Neural cell (in vitro differentiated cells): ENCODE data around the gene TMC7. TPM values are rescaled to one million over a fixed set of nuclear protein-coding genes. Genes with fewer than 3 reads are reported as not detected.
"Not testable (repeated sequence)": the region's sequence is repeated elsewhere in the genome, so short reads cannot be mapped to it uniquely, and the experiment has no call there.

Experiments
- H2AFZ ChIP-seq: fragments of 200-600, 300-800 bp; sonication (generic), shearing (Covaris generic); 2 replicates; pipeline ENCODE4 v1.6.0; 2014; ENCODE audit warnings: low read depth, mild to moderate bottlenecking, antibody characterized with exemption, low read length, moderate library complexity
- H3F3A ChIP-seq: fragments of 200-600 bp; shearing (Covaris generic); 2 replicates; pipeline ENCODE4 v1.6.1; 2016; ENCODE audit warnings: mild to moderate bottlenecking, moderate library complexity, mixed read lengths, antibody characterized with exemption, low read length; ENCODE audit not compliant: insufficient read depth, poor library complexity, severe bottlenecking
- H3K27ac ChIP-seq: fragments of 200-600, 300-800 bp; sonication (generic), shearing (Covaris generic); 2 replicates; pipeline ENCODE4 v1.5.1; 2014; ENCODE audit warnings: mild to moderate bottlenecking, low read length, moderate library complexity
- H3K27me3 ChIP-seq: fragments of 300-800, 200-600 bp; sonication (generic), shearing (Covaris generic); 2 replicates; pipeline ENCODE4 v1.6.0; 2014; ENCODE audit warnings: mild to moderate bottlenecking, low read depth, low read length, moderate library complexity; ENCODE audit not compliant: insufficient read depth
- H3K36me3 ChIP-seq: fragments of 300-800, 200-600 bp; sonication (generic), shearing (Covaris generic); 2 replicates; pipeline ENCODE4 v1.5.1; 2014; ENCODE audit warnings: mild to moderate bottlenecking, antibody characterized with exemption, low read length, moderate library complexity; ENCODE audit not compliant: insufficient read depth
- H3K4me2 ChIP-seq: fragments of 300-800, 200-600 bp; sonication (generic), shearing (Covaris generic); 2 replicates; pipeline ENCODE4 v1.6.0; 2014; ENCODE audit warnings: mild to moderate bottlenecking, low read length
- H3K4me3 ChIP-seq: fragments of 300-800, 200-600 bp; sonication (generic), shearing (Covaris generic); 2 replicates; pipeline ENCODE4 v1.5.1; 2014; ENCODE audit warnings: mild to moderate bottlenecking, low read length, moderate library complexity
- H3K79me2 ChIP-seq: fragments of 200-600 bp; shearing (Covaris generic); replicated peaks from 2 replicates; pipeline ENCODE4 v1.6.0; 2014; ENCODE audit warnings: mild to moderate bottlenecking, low read length, moderate library complexity; ENCODE audit not compliant: insufficient read depth
- H3K9ac ChIP-seq: fragments of 300-800, 200-600 bp; sonication (generic), shearing (Covaris generic); 2 replicates; pipeline ENCODE4 v1.6.1; 2016; ENCODE audit warnings: mild to moderate bottlenecking, low read length, mixed read lengths
- H3K9me2 ChIP-seq: fragments of 200-600 bp; shearing (Covaris generic); 2 replicates; pipeline ENCODE4 v1.6.1; 2016; ENCODE audit warnings: mild to moderate bottlenecking, low read length, mixed read lengths; ENCODE audit not compliant: insufficient read depth
- H3K9me3 ChIP-seq: fragments of 200-600, 300-800 bp; sonication (generic), shearing (Covaris generic); 2 replicates; pipeline ENCODE4 v1.6.1; 2016; ENCODE audit warnings: mild to moderate bottlenecking, mixed run types, low read length, moderate library complexity, mixed read lengths
- H4K20me1 ChIP-seq: fragments of 200-600 bp; shearing (Covaris generic); 2 replicates; pipeline ENCODE4 v1.6.1; 2016; ENCODE audit warnings: mild to moderate bottlenecking, mixed run types; ENCODE audit not compliant: insufficient read depth
- CTCF ChIP-seq: fragments of 450-650 bp; IDR thresholded peaks from 2 replicates; pipeline ENCODE4 v1.5.1; 2014; ENCODE audit warnings: antibody characterized with exemption, mild to moderate bottlenecking, moderate library complexity; ENCODE audit not compliant: poor library complexity, severe bottlenecking
- EP300 ChIP-seq: fragments of 450-650 bp; conservative IDR thresholded peaks from 2 replicates; pipeline ENCODE4 v1.6.1; 2014; ENCODE audit warnings: antibody characterized with exemption, mild to moderate bottlenecking, moderate library complexity; ENCODE audit not compliant: poor library complexity, severe bottlenecking
- EZH2 ChIP-seq: fragments of 200-600, 300-800 bp; shearing (Covaris generic), sonication (generic); IDR thresholded peaks from 2 replicates; pipeline ENCODE4 v1.6.1; 2014; ENCODE audit warnings: antibody characterized with exemption, low read length, borderline replicate concordance, mild to moderate bottlenecking; ENCODE audit not compliant: insufficient read depth, poor library complexity, severe bottlenecking
- MXI1 ChIP-seq: fragments of 450-650 bp; conservative IDR thresholded peaks from 2 replicates; pipeline ENCODE4 v1.6.1; 2014; ENCODE audit warnings: antibody characterized with exemption, mild to moderate bottlenecking; ENCODE audit not compliant: poor library complexity, severe bottlenecking
- POLR2AphosphoS5 ChIP-seq: IDR thresholded peaks from 2 replicates; pipeline ENCODE4 v1.6.1; 2012
- RAD21 ChIP-seq: fragments of 450-650 bp; conservative IDR thresholded peaks from 2 replicates; pipeline ENCODE4 v1.6.1; 2014; ENCODE audit warnings: antibody characterized with exemption, mild to moderate bottlenecking, moderate library complexity
- REST ChIP-seq: IDR thresholded peaks from 2 replicates; pipeline ENCODE4 v1.6.1; 2012; ENCODE audit warnings: borderline replicate concordance
- SMC3 ChIP-seq: fragments of 450-650 bp; conservative IDR thresholded peaks from 2 replicates; pipeline ENCODE4 v1.6.1; 2014; ENCODE audit warnings: antibody characterized with exemption, mild to moderate bottlenecking, moderate library complexity; ENCODE audit not compliant: poor library complexity
- TAF1 ChIP-seq: IDR thresholded peaks from 2 replicates; pipeline ENCODE4 v1.6.1; 2012; ENCODE audit warnings: low read depth
- polyA plus RNA-seq: library from polyadenylated mRNA; depleted of rRNA; stranded (reverse); fragments of >200 nt; gene quantifications from 2 replicates; pipeline ENCODE4 v1.2.3, GENCODE V29; 2014

TMC7 gene
- polyA plus RNA-seq, 1 donor from 2014 or later, result 3.5 TPM

- Histone ChIP-seq H3F3A (no peaks in the 10 kb centered on the region), H2AFZ (no peak overlapping the region), H3K27ac (no peak overlapping the region), H3K9ac (no peak overlapping the region), H3K4me2 (no peak overlapping the region), H3K79me2 (no peaks in the 10 kb centered on the region), H4K20me1 (no peaks in the 10 kb centered on the region), H3K9me2 (no peaks in the 10 kb centered on the region), H3K36me3 (no peaks in the 10 kb centered on the region), H3K9me3 (no peaks in the 10 kb centered on the region), H3K4me3 (no peak overlapping the region), H3K27me3 (no peaks in the 10 kb centered on the region)
- TF ChIP-seq EZH2 (no peak), EP300 (no peak), REST (no peak), TAF1 (no peak), MXI1 (no peak), RAD21 (no peak), SMC3 (no peak), CTCF (no peak), POLR2AphosphoS5 (no peak)
Observed at GRCh38 chr16:18953547-18953946, 30.2 kb upstream of the TMC7 start.

- H2AFZ ChIP-seq, H3K36me3 ChIP-seq, H3F3A ChIP-seq, H4K20me1 ChIP-seq, H3K27ac ChIP-seq, H3K79me2 ChIP-seq, H3K4me2 ChIP-seq, H3K9ac ChIP-seq, H3K9me2 ChIP-seq, H3K9me3 ChIP-seq, H3K4me3 ChIP-seq, H3K27me3 ChIP-seq: not testable (repeated sequence)
Observed at GRCh38 chr16:18955874-18956580, 27.7 kb upstream of the TMC7 start.

GRCh38 chr16:18956658-18957241 lies 27.0 kb upstream of the TMC7 start:
- H3K27me3 ChIP-seq, H3F3A ChIP-seq, H4K20me1 ChIP-seq, H2AFZ ChIP-seq, H3K9me2 ChIP-seq, H3K9ac ChIP-seq, H3K9me3 ChIP-seq, H3K79me2 ChIP-seq, H3K27ac ChIP-seq, H3K4me3 ChIP-seq, H3K36me3 ChIP-seq, H3K4me2 ChIP-seq: not testable (repeated sequence)
